Gastroesophageal sphincter (tissue), 4 donors: ENCODE data around the gene BIK. TPM values are rescaled to one million over a fixed set of nuclear protein-coding genes. Genes with fewer than 3 reads are reported as not detected.
"Not testable (repeated sequence)": the region's sequence is repeated elsewhere in the genome, so short reads cannot be mapped to it uniquely, and the experiment has no call there.

Source experiments
- ATAC-seq: fragments of 150-250 bp; one replicate; pipeline ENCODE4 v1.9.1; 2016; ENCODE audit warnings: mild to moderate bottlenecking, moderate library complexity
- H3K27ac ChIP-seq, 4 donors: fragments of 200-600 bp; sonication (generic) in 3 of 4; 1 replicate in 3 of 4; 2 replicates in 1 of 4; pipeline ENCODE4 v1.5.1; 2016 to 2019
- H3K27me3 ChIP-seq: fragments of 200-600 bp; sonication (generic); one replicate; pipeline ENCODE4 v1.5.1; 2019
- H3K36me3 ChIP-seq, 2 donors: fragments of 200-600 bp; sonication (generic); one replicate each; pipeline ENCODE4 v1.5.1; 2019; ENCODE audit warnings: control low read depth in 1 of 2
- H3K4me1 ChIP-seq, 3 donors: fragments of 200-600 bp; sonication (generic); 1 replicate in 2 of 3; 2 replicates in 1 of 3; pipeline ENCODE4 v1.5.1; 2016 to 2019; ENCODE audit warnings: control low read depth in 2 of 3
- H3K4me3 ChIP-seq, 2 donors: fragments of 200-600 bp; sonication (generic); one replicate each; pipeline ENCODE4 v1.5.1; 2019; ENCODE audit warnings: mild to moderate bottlenecking in 1 of 2, moderate library complexity in 1 of 2
- H3K9me3 ChIP-seq, 3 donors: fragments of 200-600 bp; sonication (generic); one replicate each; pipeline ENCODE4 v1.5.1; 2017 to 2019; ENCODE audit warnings: control low read depth in 2 of 3
- EP300 ChIP-seq: sonication (generic); formaldehyde crosslinking; IDR thresholded peaks from one replicate; pipeline ENCODE4 v1.6.1; 2017; ENCODE audit warnings: antibody characterized with exemption, mild to moderate bottlenecking
- POLR2A ChIP-seq, 2 donors: fragments of 450-650 bp; IDR thresholded peaks; one replicate each; pipeline ENCODE4 v1.6.1; 2017; ENCODE audit warnings: antibody characterized with exemption in 2 of 2, mild to moderate bottlenecking in 2 of 2, moderate library complexity in 1 of 2
- POLR2AphosphoS5 ChIP-seq: sonication (generic); formaldehyde crosslinking; IDR thresholded peaks from one replicate; pipeline ENCODE4 v1.6.1; 2017; ENCODE audit warnings: antibody characterized with exemption
- WGBS, 2 donors: methylation state at CpG; one replicate each; pipeline ENCODE4 v1.1.5; 2018; ENCODE audit warnings: low coverage in 1 of 2; 5-methylcytosine and 5-hydroxymethylcytosine counted together
- total RNA-seq, 4 donors: library from RNA; depleted of rRNA; stranded (reverse); fragments of >200 nt; gene quantifications; one replicate each; pipeline ENCODE4 v1.1.0, GENCODE V29; 2016
- TF ChIP-seq, protein P1 (sequence below), 4 experiments: fragments of 200-600 bp in 2 of 4; fragments of 450-650 bp in 2 of 4; sonication (generic) in 1 of 4; IDR thresholded peaks; one replicate each; pipeline ENCODE4 v1.5.1; 2017 to 2019; ENCODE audit warnings: antibody characterized with exemption in 4 of 4, mild to moderate bottlenecking in 2 of 4, moderate library complexity in 2 of 4

Gene BIK
- total RNA-seq, 4 donors from 2014 or later = 1.7 TPM; not detected in 3

- H3K27ac ChIP-seq = no peak overlapping the region
- no peaks in the 10 kb centered on the region for H3K27me3 ChIP-seq
- no peak for ATAC-seq
- TF ChIP-seq, protein P1, sequence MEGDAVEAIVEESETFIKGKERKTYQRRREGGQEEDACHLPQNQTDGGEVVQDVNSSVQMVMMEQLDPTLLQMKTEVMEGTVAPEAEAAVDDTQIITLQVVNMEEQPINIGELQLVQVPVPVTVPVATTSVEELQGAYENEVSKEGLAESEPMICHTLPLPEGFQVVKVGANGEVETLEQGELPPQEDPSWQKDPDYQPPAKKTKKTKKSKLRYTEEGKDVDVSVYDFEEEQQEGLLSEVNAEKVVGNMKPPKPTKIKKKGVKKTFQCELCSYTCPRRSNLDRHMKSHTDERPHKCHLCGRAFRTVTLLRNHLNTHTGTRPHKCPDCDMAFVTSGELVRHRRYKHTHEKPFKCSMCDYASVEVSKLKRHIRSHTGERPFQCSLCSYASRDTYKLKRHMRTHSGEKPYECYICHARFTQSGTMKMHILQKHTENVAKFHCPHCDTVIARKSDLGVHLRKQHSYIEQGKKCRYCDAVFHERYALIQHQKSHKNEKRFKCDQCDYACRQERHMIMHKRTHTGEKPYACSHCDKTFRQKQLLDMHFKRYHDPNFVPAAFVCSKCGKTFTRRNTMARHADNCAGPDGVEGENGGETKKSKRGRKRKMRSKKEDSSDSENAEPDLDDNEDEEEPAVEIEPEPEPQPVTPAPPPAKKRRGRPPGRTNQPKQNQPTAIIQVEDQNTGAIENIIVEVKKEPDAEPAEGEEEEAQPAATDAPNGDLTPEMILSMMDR (IDR thresholded peaks at IDR 0.05) = no peak
- TF ChIP-seq POLR2AphosphoS5 (no peak), EP300 (no peak), POLR2A (IDR thresholded peaks at IDR 0.05) (no peak)
- H3K9me3 ChIP-seq = peaks cover 0 to 9% (median 0%) of the 10 kb centered on the region in 3 donors
- H3K4me1 ChIP-seq = no peaks in the 10 kb centered on the region
- 54 to 100% methylated on average over 1 to 4 of the region's 4 CpGs for WGBS, 2 donors
- H3K4me3 ChIP-seq = no peak overlapping the region
- H3K36me3 ChIP-seq = no peaks in the 10 kb centered on the region
Measured at GRCh38 chr22:43099095-43099494, 11.5 kb upstream of the BIK start.

DNA sequence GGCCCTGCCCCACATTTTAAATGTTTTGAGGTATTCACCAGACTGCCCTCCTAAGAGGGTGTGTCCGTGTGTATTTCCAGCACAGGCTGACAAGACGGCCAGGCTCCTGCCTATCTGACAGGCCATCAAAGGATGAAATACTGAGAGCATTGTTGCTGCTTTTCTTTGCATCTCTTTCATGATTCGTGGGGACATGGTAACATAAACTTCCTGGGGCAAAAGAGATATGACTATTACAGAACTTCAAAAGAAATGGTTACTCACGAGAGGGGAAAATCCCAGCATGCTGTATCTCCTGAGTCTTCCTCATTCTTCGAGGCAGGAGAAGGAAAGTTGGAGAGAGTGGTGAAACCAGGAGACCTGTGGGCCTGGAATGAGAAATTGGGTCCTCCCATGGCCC, 10.3 kb upstream of the BIK start:
- no peak for TF ChIP-seq POLR2A (IDR thresholded peaks at IDR 0.05)
- no peak for TF ChIP-seq POLR2AphosphoS5
- TF ChIP-seq, protein P1 (IDR thresholded peaks at IDR 0.05) = no peak
- no peak for TF ChIP-seq EP300
- 75 to 86% methylated on average over 2 to 5 of the region's 5 CpGs for WGBS, 2 donors
- H3K36me3 ChIP-seq = no peaks in the 10 kb centered on the region
- no peaks in the 10 kb centered on the region for H3K27me3 ChIP-seq
- no peak overlapping the region for H3K27ac ChIP-seq
- no peak for ATAC-seq
- H3K4me1 ChIP-seq = no peaks in the 10 kb centered on the region
- H3K4me3 ChIP-seq = no peak overlapping the region
- H3K9me3 ChIP-seq = peaks cover 0 to 9% (median 0%) of the 10 kb centered on the region in 3 donors

DNA sequence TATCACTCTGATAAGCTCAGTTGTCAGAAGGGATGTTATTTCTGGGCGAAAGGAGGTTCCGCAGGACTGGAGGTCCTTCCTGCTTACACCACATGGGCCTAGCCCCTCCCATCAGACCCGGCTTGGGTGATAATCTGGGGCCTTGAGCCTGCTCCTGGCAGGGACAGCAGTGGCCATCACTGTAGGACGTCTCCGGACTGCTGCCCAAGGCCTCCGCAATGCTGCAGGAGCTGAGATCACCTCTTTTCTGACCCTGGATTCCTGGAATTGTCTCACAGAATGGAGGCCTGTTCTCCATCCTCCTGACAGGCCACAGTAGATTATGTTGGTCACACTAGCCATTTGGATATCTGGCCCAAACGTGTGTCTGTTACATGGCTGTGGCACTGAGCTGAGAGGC, 9.2 kb upstream of the BIK start:
- H3K9me3 ChIP-seq = peaks cover 0 to 8% (median 0%) of the 10 kb centered on the region in 3 donors
- no peak for ATAC-seq
- no peaks in the 10 kb centered on the region for H3K27me3 ChIP-seq
- H3K36me3 ChIP-seq = no peaks in the 10 kb centered on the region
- TF ChIP-seq, protein P1 (IDR thresholded peaks at IDR 0.05) = no peak
- TF ChIP-seq POLR2A (IDR thresholded peaks at IDR 0.05) (no peak), POLR2AphosphoS5 (no peak), EP300 (no peak)
- H3K4me3 ChIP-seq = no peak overlapping the region
- no peaks in the 10 kb centered on the region for H3K4me1 ChIP-seq
- no peak overlapping the region for H3K27ac ChIP-seq
- 37 to 100% methylated on average over 2 to 4 of the region's 7 CpGs for WGBS, 2 donors

- H3K9me3 ChIP-seq, H3K36me3 ChIP-seq, H3K4me3 ChIP-seq, H3K4me1 ChIP-seq, H3K27me3 ChIP-seq, ATAC-seq, H3K27ac ChIP-seq: not testable (repeated sequence)
- WGBS, 2 donors = 68 to 86% methylated on average over 4 to 9 of the region's 15 CpGs
Measured at GRCh38 chr22:43104056-43104625, 6.4 kb upstream of the BIK start.

DNA sequence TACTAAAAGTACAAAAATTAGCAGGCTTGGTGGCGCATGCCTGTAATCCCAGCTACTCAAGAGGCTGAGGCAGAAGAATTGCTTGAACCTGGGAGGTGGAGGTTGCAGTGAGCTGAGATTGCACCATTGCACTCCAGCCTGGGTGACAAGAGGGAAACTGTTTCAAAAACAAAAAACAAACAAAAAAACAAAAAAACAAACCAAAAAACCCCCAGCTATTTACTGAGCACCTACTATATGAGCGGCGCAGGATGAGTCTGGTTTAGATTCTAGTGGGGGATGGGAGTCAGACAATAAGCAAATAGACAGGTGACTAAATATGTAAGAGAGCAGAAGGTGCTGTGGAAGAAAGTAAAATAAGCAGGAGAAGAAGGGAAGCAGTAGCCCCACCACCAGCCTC, 5.6 kb upstream of the BIK start:
- not testable (repeated sequence) for H3K9me3 ChIP-seq, H3K27ac ChIP-seq, H3K4me1 ChIP-seq, H3K27me3 ChIP-seq, ATAC-seq, H3K36me3 ChIP-seq, H3K4me3 ChIP-seq
- WGBS, 2 donors = 93 to 100% methylated on average over 2 to 3 of the region's 3 CpGs

- WGBS, 2 donors = 73 to 82% methylated on average over 7 to 8 of the region's 8 CpGs
- no peak for ATAC-seq
- Histone ChIP-seq H3K36me3 (no peaks in the 10 kb centered on the region), H3K4me3 (no peak overlapping the region), H3K27ac (no peak overlapping the region), H3K9me3 (no peaks in the 10 kb centered on the region), H3K27me3 (peaks cover 21% of the 10 kb centered on the region), H3K4me1 (peaks cover under 1 to 17% (median 13%) of the 10 kb centered on the region in 3 donors)
- TF ChIP-seq POLR2A (IDR thresholded peaks at IDR 0.05) (no peak), EP300 (no peak), POLR2AphosphoS5 (no peak)
- TF ChIP-seq, protein P1 (IDR thresholded peaks at IDR 0.05) = no peak
Measured at GRCh38 chr22:43106302-43106701, 4.2 kb upstream of the BIK start.
